Naive thymus-derived CD4-positive, alpha-beta T cell (primary cell): ENCODE measurements around the gene SLC4A11. TPM values are rescaled to one million over a fixed set of nuclear protein-coding genes. Genes with fewer than 3 reads are reported as not detected.

Source experiments
- ATAC-seq: fragments of 150-1000 bp; cut with Tn5 transposase; 2 replicates; pipeline ENCODE4 v1.10.0; 2021; ENCODE audit warnings: mild to moderate bottlenecking, moderate library complexity
- CTCF ChIA-PET: fragments of 350-600 bp; sonication (Branson Sonifier 250); formaldehyde crosslinking; loops from one replicate; lab custom pipeline; 2021; ENCODE audit warnings: antibody characterized with exemption; lab: Charles Lee
- POLR2A ChIA-PET: fragments of 350-600 bp; sonication (Branson Sonifier 250); formaldehyde crosslinking; loops from one replicate; lab custom pipeline; 2021; ENCODE audit warnings: antibody characterized with exemption, inconsistent platforms; lab: Charles Lee
- DNase-seq, 9 donors: peaks; one replicate each; pipeline versions ENCODE4 v3.0.0 to v3.0.0-alpha.2; 2020 to 2022; ENCODE audit warnings: mixed read lengths in 1 of 9
- H3K27ac ChIP-seq: one replicate; pipeline ENCODE4 v1.7.0; 2013; ENCODE audit warnings: mild to moderate bottlenecking, low read depth, low read length, moderate library complexity
- H3K27me3 ChIP-seq, 2 donors: one replicate each; pipeline ENCODE4 v1.7.0; 2013; ENCODE audit warnings: low read length in 2 of 2, mild to moderate bottlenecking in 2 of 2, moderate library complexity in 2 of 2; ENCODE audit not compliant: control insufficient read depth in 2 of 2, insufficient read depth in 2 of 2
- H3K36me3 ChIP-seq, 3 experiments: 1 replicate in 2 of 3; 2 replicates in 1 of 3; pipeline ENCODE4 v1.7.0; 2013; ENCODE audit warnings: low read length in 3 of 3, mild to moderate bottlenecking in 3 of 3, moderate library complexity in 1 of 3; ENCODE audit not compliant: insufficient read depth in 3 of 3, control insufficient read depth in 2 of 3
- H3K4me1 ChIP-seq, 2 donors: one replicate each; pipeline ENCODE4 v1.7.0; 2013; ENCODE audit warnings: low read length in 2 of 2, mild to moderate bottlenecking in 2 of 2, moderate library complexity in 1 of 2; ENCODE audit not compliant: control insufficient read depth in 2 of 2, insufficient read depth in 2 of 2
- H3K4me3 ChIP-seq: 2 replicates; pipeline ENCODE4 v1.7.0; 2013; ENCODE audit warnings: mild to moderate bottlenecking, low read length
- H3K9me3 ChIP-seq, 3 experiments: 1 replicate in 2 of 3; 2 replicates in 1 of 3; pipeline ENCODE4 v1.7.0; 2013; ENCODE audit warnings: low read length in 3 of 3; ENCODE audit not compliant: control insufficient read depth in 2 of 3
- H3K27ac Mint-ChIP-seq, 9 donors: one replicate each; pipeline ENCODE4 v1.8.0; 2020 to 2022; ENCODE audit warnings: mixed read lengths in 9 of 9, mild to moderate bottlenecking in 8 of 9, moderate library complexity in 5 of 9, inconsistent platforms in 2 of 9
- H3K27me3 Mint-ChIP-seq, 5 donors: one replicate each; pipeline ENCODE4 v1.8.0; 2021 to 2022; ENCODE audit warnings: mixed read lengths in 5 of 5, mild to moderate bottlenecking in 1 of 5
- H3K36me3 Mint-ChIP-seq, 5 donors: one replicate each; pipeline ENCODE4 v1.8.0; 2020 to 2022; ENCODE audit warnings: mixed read lengths in 5 of 5, mild to moderate bottlenecking in 3 of 5, inconsistent platforms in 1 of 5
- H3K4me1 Mint-ChIP-seq, 7 donors: one replicate each; pipeline ENCODE4 v1.8.0; 2020 to 2022; ENCODE audit warnings: mixed read lengths in 7 of 7, mild to moderate bottlenecking in 3 of 7, inconsistent platforms in 1 of 7
- H3K4me3 Mint-ChIP-seq, 10 donors: one replicate each; pipeline ENCODE4 v1.8.0; 2020 to 2022; ENCODE audit warnings: mild to moderate bottlenecking in 10 of 10, mixed read lengths in 10 of 10, moderate library complexity in 6 of 10, inconsistent platforms in 2 of 10
- H3K9me3 Mint-ChIP-seq, 11 donors: one replicate each; pipeline ENCODE4 v1.8.0; 2020 to 2022; ENCODE audit warnings: mixed read lengths in 11 of 11, mild to moderate bottlenecking in 4 of 11, inconsistent platforms in 1 of 11, moderate library complexity in 1 of 11
- intact Hi-C, 2 donors: fragments of 100-400 bp; cut with micrococcal nuclease; formaldehyde crosslinking; loops; one replicate each; pipeline ENCODE4 v1.15.1; 2023
- polyA plus RNA-seq, 2 donors: library from polyadenylated mRNA; unstranded; fragments of 300-500 nt; fragmentation: Illumina TruSeq; gene quantifications; one replicate each; pipeline ENCODE4 v1.2.3, GENCODE V29; 2021
- total RNA-seq, 6 experiments: library from RNA in 5 of 6; stranded (reverse) in 5 of 6; gene quantifications; 1 replicate in 5 of 6; 2 replicates in 1 of 6; pipeline ENCODE4 v1.2.3 and lab custom pipeline; 2021 to 2026

The SLC4A11 gene
- total and polyA plus RNA-seq, 7 experiments from 2014 or later = 0.19 to 1.5 (median 0.93) TPM; not detected in 3

DNA sequence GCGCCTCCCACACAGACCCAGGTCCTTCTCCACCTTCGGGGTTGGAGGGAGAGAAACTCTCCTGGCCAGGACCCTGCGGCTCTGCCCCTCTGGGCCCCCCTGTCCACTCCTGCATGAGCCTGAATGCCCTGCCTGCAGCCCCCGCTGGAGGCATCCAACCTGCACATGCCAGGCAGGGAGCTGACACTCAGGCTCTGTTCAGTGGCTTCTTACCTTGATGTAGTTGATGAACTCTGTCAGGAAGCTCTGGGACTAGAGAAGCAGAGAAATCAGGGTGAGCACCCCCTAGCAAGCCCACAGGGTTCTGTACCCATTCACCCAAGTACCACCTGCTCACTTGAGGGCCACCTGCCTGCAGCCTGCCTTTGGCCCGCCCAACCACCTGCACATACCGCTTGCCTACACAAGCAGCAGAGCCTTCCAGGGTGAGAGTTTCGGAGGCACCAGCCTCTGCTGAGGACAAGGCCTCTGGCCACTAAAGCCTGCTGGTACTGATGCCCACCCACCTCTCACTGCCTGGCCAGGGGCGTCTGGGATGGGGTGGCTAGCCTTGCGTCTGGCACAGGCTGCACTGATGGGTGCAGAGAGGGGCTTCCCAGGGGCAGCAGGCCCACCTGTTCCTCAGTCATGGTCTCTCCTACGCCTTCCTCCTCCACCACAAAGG is 44.2 kb downstream of the SLC4A11 start:
- Histone ChIP-seq H3K9me3 (no peaks in the 10 kb centered on the region), H3K27me3 (no peaks in the 10 kb centered on the region), H3K36me3 (peaks cover 0 to 87% (median 42%) of the 10 kb centered on the region in 3 experiments), H3K27ac (no peak overlapping the region), H3K4me3 (no peak overlapping the region), H3K4me1 (no peaks in the 10 kb centered on the region)
- H3K4me3 Mint-ChIP-seq = no peak overlapping the region
- no peaks in the 10 kb centered on the region for H3K27me3 Mint-ChIP-seq
- peaks cover 0 to 16% (median 11%) of the 10 kb centered on the region in 7 donors for H3K4me1 Mint-ChIP-seq
- intact Hi-C loops = no loop called here
- H3K9me3 Mint-ChIP-seq = no peaks in the 10 kb centered on the region
- DNase-seq = no peak
- CTCF ChIA-PET = no interaction called here
- POLR2A ChIA-PET = interaction anchor here (0.8 kb wide), 1 partner anchor 9 kb away, joined by 3 read pairs; no protein-coding TSS in a partner anchor
- no peak for ATAC-seq
- peak overlapping the region in 5 of 9 donors; percentile 52 to 78 (median 74) for H3K27ac Mint-ChIP-seq
- H3K36me3 Mint-ChIP-seq = peaks cover 6 to 46% (median 28%) of the 10 kb centered on the region in 5 donors

DNA sequence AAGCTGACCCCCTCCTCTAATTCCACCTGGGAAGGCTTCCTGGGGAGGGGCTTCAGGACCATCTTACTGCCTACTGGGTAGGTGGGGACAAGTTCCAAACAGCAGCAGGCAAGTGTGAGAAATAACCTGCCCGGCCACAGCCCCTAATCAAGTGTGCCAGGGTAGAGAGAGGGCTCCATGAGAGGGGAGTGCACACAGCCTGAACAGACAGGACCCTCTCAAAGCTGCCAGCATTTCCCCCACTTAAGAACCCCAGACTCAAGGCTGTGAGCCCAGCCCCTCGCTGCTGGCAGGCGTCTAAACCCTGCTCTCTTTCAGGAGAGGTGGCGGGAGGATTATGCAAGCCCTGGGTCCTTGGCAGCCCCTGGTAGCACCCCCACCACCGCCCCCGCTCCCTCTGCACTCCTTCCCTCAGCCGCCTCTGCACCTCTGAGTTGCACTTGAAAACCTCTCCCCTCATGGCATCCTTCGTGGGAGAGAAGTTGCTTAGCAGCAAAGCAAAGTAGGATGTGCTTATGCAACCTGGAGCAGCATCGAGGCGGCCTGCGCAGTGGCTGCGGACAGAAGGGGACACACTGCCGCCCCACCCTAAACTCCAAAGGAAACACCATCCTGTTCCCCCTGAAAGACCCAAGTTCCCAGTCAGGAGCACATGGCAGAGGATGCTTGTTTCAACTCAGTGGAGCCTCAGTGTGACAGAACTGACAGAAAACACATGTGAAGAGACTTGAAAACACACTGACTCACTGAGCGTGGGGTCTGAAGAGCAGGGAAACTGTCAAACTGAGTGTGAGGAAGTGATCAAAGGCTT is 45.0 kb downstream of the SLC4A11 start:
- no peak for ATAC-seq
- Histone ChIP-seq H3K27ac (no peak overlapping the region), H3K4me1 (no peaks in the 10 kb centered on the region), H3K36me3 (peaks cover 0 to 85% (median 42%) of the 10 kb centered on the region in 3 experiments), H3K27me3 (no peaks in the 10 kb centered on the region), H3K4me3 (no peak overlapping the region), H3K9me3 (no peaks in the 10 kb centered on the region)
- intact Hi-C loops = no loop called here
- ChIA-PET CTCF (no interaction called here), POLR2A (interaction anchor here (0.6 to 1.6 kb wide), 2 partner anchors 35 to 98 kb away, joined by 3 read pairs; no protein-coding TSS in a partner anchor)
- peak overlapping the region in 2 of 9 donors; percentile 5 to 38 for H3K27ac Mint-ChIP-seq
- no peaks in the 10 kb centered on the region for H3K27me3 Mint-ChIP-seq
- H3K4me3 Mint-ChIP-seq = no peak overlapping the region
- peaks cover 6 to 39% (median 21%) of the 10 kb centered on the region in 5 donors for H3K36me3 Mint-ChIP-seq
- no peak for DNase-seq
- no peaks in the 10 kb centered on the region for H3K9me3 Mint-ChIP-seq
- peaks cover 0 to 13% (median 11%) of the 10 kb centered on the region in 7 donors for H3K4me1 Mint-ChIP-seq

DNA sequence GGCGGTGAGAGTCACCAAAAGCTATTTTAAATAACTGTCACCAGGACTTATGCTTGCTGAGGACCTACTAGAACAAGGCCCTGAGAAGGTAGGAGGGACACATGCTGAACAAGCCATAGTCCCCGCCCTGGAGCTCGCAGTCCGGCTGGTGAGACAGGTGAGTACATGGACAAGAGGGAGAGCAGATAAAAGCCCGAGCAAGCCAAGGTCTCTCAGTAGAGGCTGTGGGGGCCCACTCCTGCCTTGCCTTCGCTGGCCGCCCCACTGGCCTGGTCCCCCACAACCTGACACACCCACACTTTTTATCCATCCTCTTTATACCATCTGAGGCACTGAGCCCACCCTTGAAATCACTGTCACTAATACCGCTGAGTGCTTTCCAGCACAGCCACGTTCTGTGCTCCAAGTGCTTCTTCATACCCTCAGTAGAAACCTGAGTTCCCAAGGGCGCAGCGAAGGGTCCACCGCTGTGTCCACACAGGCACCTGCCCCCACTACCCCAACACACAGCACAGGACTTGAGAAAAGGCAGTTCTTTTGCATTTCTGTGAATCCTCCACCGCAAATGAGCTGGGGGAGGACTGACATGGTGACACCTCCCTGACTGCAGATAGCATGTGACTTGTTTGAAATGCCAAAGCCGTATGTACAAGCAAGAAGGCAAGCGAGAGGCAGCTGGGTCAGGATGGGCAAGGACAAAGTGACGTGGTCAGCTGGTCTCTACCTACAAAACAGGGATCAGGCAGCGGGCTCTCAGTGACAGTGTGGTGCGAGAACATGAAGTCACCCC is 46.6 kb downstream of the SLC4A11 start:
- H3K27ac ChIP-seq = no peak overlapping the region
- Mint-ChIP-seq H3K27me3 (no peaks in the 10 kb centered on the region), H3K4me3 (no peak overlapping the region), H3K9me3 (no peaks in the 10 kb centered on the region), H3K27ac (peak overlapping the region in 5 of 9 donors; percentile 19 to 68 (median 31)), H3K36me3 (peaks cover 6 to 33% (median 17%) of the 10 kb centered on the region in 5 donors), H3K4me1 (peaks cover 0 to 12% (median 11%) of the 10 kb centered on the region in 7 donors)
- intact Hi-C loops = no loop called here
- POLR2A ChIA-PET = interaction anchor here (1.0 to 1.6 kb wide), 2 partner anchors 33 to 141 kb away, joined by 3 read pairs; no protein-coding TSS in a partner anchor
- peaks cover 0 to 79% (median 35%) of the 10 kb centered on the region in 3 experiments for H3K36me3 ChIP-seq
- H3K4me1 ChIP-seq = no peaks in the 10 kb centered on the region
- no peak for ATAC-seq
- H3K27me3 ChIP-seq = no peaks in the 10 kb centered on the region
- no peaks in the 10 kb centered on the region for H3K9me3 ChIP-seq
- no peak overlapping the region for H3K4me3 ChIP-seq
- DNase-seq = no peak
- CTCF ChIA-PET = interaction anchor here (1.0 kb wide), 1 partner anchor 102 kb away, joined by 3 read pairs; no protein-coding TSS in a partner anchor

DNA sequence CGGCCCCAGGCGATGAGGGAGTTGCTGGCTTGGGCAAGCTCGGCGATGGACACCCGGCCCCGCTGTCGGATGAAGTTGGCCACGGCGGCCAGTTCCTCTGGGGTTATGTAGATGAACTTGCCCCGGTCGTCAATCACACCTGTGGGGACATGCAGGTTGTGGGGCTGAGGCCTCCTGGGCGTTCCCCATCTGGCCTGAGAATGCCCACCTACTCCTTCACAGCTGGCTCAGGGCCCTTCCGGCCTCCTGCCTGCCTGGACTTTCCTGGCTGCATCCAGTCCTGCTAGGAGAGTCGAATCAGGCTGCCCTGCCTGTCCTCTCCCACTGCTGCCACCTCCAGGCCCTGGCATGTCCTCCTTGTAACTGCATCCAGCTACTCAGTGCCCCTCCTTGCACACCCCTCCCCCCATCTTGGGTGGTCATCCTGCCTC is 48.3 kb downstream of the SLC4A11 start:
- intact Hi-C loops = no loop called here
- Mint-ChIP-seq H3K27me3 (no peaks in the 10 kb centered on the region), H3K9me3 (no peaks in the 10 kb centered on the region), H3K4me3 (no peak overlapping the region), H3K4me1 (peaks cover 0 to 11% (median 6%) of the 10 kb centered on the region in 7 donors), H3K27ac (peak overlapping the region in 1 of 9 donors; percentile 69), H3K36me3 (peaks cover 6 to 25% (median 15%) of the 10 kb centered on the region in 5 donors)
- H3K4me3 ChIP-seq = no peak overlapping the region
- no peak overlapping the region for H3K27ac ChIP-seq
- H3K9me3 ChIP-seq = no peaks in the 10 kb centered on the region
- H3K36me3 ChIP-seq = peaks cover 0 to 67% (median 31%) of the 10 kb centered on the region in 3 experiments
- H3K27me3 ChIP-seq = no peaks in the 10 kb centered on the region
- DNase-seq (no peak), ATAC-seq (no peak)
- POLR2A ChIA-PET = interaction anchor here (2.7 kb wide), 1 partner anchor 13 kb away, joined by 7 read pairs; no protein-coding TSS in a partner anchor
- H3K4me1 ChIP-seq = no peaks in the 10 kb centered on the region
- CTCF ChIA-PET = interaction anchor here (1.7 kb wide), 1 partner anchor 13 kb away, joined by 3 read pairs; no protein-coding TSS in a partner anchor

DNA sequence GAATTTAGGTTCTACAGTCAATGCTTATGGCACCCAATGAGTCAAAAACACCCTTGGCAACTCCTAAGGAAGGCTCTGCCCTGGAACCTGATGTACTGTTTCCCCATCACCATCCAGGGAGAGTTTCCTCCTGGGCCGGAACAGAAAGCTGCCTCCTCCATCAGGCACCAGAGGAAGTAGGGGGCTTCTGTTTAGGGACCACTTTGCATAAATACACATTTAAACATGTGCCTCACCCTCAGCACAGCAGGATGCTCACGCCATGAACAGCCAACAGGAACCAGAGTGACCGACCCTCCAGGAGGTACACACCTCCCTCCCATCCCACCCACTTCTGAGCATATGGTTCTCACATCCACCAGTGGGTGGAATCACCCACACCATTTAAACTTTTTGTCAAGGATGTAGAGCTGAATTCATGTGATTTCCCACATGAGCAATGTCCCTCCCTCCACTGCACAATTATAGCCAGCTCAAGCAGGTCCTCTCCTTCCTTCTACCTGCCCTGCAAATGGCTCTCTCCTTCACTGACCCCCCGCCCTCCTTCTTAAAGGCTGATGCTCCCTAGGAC is 49.3 kb downstream of the SLC4A11 start:
- POLR2A ChIA-PET = interaction anchor here (0.6 to 2.7 kb wide), 2 partner anchors 10 to 14 kb away, joined by 4 to 7 read pairs; no protein-coding TSS in a partner anchor
- peaks cover 0 to 56% (median 22%) of the 10 kb centered on the region in 3 experiments for H3K36me3 ChIP-seq
- H3K27ac Mint-ChIP-seq = peak overlapping the region in 4 of 9 donors; percentile 72 to 82 (median 74)

More for the DNA sequence above, 49.3 kb downstream of the SLC4A11 start:
- no peaks in the 10 kb centered on the region for H3K4me1 ChIP-seq
- H3K4me3 ChIP-seq = no peak overlapping the region
- H3K27me3 ChIP-seq = no peaks in the 10 kb centered on the region
- H3K27me3 Mint-ChIP-seq = no peaks in the 10 kb centered on the region
- no peak for ATAC-seq
- no peak overlapping the region for H3K4me3 Mint-ChIP-seq
- H3K9me3 ChIP-seq = no peaks in the 10 kb centered on the region
- H3K4me1 Mint-ChIP-seq = peaks cover 0 to 4% (median 0%) of the 10 kb centered on the region in 7 donors
- H3K9me3 Mint-ChIP-seq = no peaks in the 10 kb centered on the region
- DNase-seq = no peak
- CTCF ChIA-PET = interaction anchor here (0.5 to 1.7 kb wide), 2 partner anchors 14 to 997 kb away, joined by 3 read pairs; no protein-coding TSS in a partner anchor
- intact Hi-C loops = loop anchor here in 1 of 2 donors (1.0 kb wide), 1 partner anchor 13 kb away; no protein-coding TSS in a partner anchor
- H3K27ac ChIP-seq = no peak overlapping the region
- peaks cover 6 to 18% (median 9%) of the 10 kb centered on the region in 5 donors for H3K36me3 Mint-ChIP-seq
